CD4-positive, alpha-beta T cell treated with Interleukin-4 for 1 hour (primary cell): ENCODE data around the gene DUSP7.

Experiments used
- DNase-seq, 2 donors: peaks; one replicate each; pipeline ENCODE4 v3.0.0-alpha.2; 2020 to 2022

DUSP7 gene, protein sequence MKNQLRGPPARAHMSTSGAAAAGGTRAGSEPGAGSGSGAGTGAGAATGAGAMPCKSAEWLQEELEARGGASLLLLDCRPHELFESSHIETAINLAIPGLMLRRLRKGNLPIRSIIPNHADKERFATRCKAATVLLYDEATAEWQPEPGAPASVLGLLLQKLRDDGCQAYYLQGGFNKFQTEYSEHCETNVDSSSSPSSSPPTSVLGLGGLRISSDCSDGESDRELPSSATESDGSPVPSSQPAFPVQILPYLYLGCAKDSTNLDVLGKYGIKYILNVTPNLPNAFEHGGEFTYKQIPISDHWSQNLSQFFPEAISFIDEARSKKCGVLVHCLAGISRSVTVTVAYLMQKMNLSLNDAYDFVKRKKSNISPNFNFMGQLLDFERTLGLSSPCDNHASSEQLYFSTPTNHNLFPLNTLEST

DNA sequence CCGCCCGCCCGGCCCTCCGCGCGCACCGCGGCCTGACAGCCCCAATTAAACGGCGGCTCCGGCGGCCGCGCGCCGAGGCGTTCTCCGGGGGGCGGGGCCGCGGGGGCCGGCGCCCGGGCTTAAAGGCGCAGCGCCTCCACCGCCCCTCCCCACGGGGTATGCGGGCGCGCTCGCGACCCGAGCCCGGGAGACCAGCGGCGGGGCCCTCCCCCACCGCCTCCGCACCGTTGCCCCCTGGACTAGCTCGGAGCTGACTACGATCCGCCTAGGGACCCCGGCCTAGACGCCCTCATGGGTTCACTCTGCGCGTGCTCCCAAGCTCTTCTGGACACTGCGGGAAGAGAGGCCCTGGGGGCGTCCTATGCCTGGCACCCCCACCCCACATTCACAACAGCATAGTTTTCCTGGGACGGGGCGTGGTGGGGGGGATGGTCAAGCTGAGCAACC is at the start of gene DUSP7:
Gene DUSP7, minus strand, starts transcription at position 51 of the 447 bp plus-strand sequence. CDS start 205 bp downstream, outside the sequence.
- DNase-seq, result peak; percentile 53 to 68

DNA sequence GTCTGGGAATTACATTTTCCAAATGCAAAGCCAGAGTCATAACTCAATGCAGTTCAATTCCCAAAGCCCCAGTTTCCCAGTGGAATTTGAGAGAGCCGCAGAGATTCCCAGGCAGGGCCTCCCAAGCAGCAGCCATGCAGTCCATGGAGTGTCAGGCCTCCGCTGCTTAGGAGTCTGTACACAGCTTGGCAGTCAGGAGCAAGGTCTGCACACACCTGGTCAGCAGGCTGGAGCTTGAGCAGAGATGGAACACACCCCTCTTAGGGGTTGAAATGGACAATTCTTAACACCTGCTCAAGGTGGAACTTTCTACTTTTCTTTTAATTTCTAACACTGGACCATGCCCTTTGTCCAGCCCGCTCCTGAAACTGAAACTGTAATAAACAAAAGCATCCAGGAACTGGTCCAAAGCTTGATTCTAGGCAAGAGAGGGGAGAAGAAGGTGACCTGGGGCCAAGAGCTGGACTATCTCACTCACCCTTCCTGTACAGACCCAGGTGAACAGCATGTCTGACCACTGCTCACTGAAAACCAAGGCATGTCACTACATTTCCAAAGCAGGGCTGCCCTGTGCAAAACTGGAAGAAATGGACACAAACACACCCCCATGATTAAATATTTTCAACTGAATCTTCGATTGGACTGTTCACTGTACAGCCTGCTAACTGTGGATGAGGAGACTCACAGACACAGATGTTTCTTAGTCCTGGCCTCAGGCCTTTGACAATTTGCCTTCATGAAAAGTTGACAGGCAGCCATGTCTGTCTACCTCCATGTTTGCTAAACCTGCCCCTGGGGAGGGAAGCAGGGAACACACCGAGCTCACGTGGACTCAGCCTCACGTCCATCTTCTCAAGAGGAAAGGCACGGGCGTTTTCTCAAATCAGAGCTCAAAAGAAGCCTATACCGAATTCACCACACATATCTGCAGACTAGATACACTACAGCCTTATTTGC is 48.6 kb upstream of the DUSP7 start:
- no peak for DNase-seq

DNA sequence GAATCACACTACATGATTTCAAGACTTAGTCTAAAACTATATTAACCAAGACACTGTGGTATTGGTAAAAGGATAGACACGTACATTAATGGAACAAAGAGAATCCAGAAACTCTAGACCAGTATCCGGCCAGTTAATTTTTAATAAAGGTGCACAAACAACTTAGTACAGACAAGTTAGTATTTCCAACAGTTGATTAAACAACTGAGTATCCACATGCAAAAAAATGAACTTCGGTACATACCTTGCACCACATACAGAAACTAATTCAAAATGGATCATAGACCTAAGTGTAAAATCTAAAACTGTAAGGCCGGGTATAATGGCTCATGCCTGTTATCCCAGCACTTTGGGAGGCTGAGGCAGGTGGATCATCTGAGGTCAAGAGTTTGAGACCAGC is 46.6 kb upstream of the DUSP7 start:
- no peak for DNase-seq

DNA sequence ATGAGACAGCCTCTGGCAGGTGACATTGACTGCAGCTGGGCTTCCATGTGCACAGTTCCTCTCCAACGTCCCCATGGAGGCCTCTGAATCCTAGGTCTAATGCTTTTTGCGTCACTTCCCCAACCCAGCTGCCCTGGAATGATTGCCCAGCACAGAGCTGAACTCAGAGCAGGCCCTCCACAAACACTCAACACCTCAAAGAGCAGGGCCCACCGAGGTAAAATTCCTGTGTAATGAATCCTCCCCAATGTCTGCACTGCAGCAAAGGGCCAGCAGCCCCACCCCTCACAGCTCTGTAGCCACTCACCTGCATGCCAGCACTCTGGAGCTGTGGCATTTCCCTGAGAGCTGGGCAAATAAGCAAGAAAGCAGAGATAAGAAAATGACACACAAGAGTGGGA is 42.6 kb upstream of the DUSP7 start:
- no peak for DNase-seq

DNA sequence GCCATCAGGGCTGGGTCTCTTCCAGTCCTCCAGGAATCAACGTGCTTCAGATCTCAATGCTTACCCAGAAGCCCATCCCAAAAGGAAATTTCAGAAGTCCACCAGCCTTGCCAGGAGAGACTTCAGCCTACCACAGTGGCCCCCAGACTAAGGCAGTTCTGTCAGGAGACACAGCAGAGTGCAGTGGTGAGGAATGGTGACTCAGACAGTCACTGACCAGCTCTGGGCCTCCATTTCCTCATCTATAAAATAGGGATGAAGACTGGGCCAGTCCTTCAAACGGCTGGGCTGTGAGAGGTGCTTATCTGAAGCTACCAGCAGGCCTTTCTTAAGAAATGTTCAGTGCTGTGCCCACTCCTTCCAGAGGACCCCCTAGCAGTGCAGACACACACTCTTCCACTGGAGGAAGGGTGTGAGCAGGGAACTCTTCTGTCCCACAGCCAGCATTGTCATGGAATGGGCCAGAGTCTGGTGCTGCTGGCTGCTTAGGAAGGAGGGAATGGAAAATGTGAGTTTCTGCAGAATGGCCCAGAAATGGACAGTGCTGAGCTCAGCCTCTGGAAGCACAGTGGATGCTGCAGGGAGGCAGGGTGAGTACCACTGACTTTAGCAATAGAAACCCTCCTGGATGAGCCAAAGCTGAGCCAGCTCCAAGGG is 41.6 kb upstream of the DUSP7 start:
- DNase-seq, result no peak

DNA sequence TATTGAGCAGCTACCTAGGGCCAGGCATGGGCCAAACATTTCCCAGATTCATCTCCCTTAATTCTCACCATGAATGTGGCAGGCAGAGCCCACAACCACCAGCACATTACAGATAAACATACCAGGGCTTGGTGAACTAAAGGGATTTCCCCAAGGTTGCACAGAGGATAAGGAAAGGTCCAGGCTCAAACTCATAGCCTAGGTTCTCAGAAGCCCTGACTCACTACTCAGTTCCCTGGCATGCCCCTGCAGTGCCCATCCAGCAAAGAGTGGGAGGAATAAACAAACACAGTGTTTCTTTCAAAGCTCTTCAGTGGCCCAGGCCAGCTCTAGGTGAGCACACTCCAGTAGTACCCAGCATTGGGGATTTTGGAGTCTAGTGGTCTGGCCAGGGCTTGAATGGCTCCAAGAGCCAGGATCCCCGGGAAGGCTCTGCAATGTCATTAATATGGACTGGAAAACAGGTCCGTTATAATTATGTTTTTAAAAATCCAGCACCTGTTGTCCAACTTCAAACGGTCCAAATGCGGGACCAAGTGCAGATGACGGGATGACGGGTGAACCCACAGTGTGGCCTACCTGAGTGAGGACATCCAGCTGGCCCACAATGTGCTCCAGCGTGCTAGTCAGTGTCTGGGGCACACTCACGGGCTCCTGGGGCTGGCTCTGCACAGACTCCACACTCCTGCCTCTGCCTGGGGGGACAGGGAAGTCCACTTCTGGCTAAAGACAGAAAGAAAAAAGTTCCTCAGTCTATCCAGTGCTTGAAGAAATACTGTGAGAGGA is 39.8 kb upstream of the DUSP7 start:
- no peak for DNase-seq

DNA sequence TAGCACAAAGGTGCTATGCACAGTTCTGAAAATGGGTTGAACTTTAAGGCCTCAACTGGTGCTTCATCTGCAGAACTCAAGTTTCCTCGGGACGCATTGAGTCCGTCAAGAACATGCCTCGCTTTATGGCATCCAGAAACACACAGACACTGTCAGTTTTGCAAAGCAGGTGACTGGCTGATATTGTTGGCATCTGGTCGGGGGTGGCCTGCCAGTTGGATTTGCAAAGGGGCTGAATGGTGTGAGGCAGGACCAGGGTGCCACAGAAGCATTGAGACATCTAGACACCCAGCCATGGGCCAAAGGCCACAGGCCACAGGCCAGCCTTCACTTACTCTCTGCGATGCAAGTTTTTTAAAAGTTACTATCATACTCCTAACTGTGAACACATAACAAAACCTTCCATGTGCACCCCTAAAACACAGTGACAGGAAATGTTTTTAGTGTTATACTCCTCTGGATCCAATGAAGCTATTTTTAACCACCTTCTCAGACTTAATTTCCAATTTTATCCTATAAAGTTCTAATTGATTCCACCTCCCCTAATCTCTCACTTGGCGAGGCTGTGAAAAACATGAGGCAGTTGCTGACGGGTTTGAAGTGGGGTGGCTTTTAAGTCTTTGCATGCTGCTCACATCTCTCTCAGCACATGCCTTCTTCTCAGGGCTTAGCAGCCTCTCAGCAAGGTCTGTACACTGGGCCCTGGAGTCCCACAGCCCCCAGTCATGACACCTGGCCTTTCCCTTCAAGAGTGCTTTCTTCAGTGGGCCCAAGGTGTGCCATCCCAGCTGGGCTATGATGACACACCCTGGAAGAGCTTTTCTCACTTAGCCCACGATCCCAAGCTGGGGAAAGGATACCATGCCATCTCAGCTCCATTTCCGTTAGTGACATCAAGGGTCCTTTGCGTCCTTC is 38.5 kb upstream of the DUSP7 start:
- DNase-seq, result no peak

DNA sequence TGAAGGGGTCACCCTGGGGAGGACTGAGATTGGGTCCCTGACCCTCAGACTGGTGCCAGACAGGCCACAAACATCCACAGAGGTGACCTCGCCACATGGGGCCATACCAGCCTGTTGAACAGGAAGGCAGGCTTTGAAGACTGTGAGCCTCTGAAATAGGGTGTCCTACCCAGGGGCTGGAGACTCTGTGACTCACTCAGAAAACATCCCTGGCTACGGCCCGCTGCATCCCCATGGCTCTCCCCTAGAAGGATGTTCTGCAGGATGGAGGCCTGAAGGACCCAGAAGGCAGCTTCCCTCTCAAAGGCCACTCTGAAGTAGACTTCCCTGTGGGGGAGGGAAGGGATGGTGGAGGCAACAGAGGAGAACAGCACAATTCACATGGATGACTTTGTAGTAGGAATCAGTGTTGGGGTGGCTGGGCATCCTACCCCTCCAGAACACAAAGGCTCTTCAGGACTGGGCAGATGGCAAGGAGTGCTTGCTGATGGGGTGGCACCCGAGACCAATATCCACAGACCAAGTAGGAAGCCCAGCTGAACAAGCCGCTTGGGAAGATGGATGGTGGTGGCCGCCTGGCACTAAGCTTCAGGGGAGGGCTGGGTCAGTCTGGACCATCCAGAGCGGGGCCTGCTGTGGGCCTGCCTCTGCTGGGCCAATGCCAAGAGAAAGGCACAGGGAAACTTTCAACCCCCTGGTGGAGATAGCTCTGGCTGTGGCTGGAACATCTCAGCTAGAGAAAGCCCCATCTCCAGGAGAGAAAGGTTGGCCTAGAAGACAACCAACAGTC is 37.6 kb upstream of the DUSP7 start:
- no peak for DNase-seq

DNA sequence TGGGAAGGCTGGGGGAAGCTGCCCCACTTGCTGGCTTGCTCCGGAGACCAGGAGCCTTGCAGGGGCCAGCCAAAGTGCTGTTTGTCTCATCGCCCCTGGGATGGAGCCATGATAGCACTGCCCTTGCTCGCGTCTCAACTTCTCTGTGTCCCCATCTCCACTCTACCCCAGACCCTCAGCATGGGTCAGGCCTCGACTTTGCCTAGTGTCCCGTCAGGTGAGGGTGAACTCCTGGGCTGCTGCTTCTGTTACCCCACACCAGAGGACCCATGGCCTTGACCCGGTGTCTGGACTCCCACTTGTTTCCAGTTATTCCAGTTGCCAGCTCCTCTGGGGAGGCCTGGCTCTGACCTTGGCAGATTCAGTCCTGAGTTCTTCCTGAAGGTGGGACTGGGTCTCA is 36.5 kb upstream of the DUSP7 start:
- DNase-seq, result no peak

DNA sequence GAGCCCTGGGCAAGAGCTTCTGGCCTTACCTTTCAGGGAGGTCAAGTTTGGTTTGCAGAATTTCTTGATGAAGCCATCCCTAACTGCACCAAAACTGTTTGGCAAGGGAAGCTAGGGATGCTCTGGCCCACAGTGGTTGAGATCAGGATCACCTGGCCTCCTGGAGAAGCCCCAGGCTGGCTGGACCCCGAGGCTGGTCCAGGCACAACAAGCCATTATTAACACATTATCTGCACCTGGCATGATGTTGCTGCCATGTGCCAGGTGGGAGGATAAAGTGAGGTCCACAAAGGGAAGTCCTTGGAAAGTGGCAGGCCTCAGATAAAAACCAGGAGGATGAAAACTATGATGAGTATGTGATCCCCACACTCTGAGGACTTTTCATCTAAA is 35.9 kb upstream of the DUSP7 start:
- DNase-seq, result no peak

DNA sequence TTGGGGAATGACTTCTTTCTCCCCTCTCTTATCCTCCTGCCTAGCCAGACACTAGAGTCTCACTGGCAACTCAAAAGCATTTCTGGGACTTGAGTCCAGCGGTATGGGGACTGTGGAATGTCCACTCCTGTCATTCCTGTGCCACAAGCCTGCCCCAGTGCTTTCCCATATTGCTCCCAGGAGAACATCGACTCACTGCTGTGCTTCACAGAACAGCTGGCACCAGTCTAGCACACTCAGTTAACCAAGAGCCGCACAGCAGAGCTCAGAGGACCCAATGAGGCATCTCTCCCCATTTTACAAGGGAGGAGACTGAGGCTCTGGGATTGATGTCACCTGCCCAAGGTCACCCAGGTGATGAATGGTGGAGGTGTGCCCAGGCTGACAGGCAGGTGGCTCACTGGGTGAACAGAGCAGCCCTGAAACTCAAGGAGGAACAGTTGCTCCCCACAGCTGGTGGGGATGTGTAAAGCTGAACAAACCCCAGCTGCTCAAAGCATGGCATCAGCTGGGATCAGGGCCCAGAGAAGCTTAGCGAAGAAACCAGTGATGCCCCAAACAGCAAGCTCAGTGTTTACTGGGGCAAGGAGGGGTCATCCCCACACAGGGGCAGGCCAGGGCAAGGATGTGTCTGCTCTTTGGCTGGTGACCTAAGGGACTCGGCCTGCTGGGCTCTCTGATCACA is 35.4 kb upstream of the DUSP7 start:
- no peak for DNase-seq

DNA sequence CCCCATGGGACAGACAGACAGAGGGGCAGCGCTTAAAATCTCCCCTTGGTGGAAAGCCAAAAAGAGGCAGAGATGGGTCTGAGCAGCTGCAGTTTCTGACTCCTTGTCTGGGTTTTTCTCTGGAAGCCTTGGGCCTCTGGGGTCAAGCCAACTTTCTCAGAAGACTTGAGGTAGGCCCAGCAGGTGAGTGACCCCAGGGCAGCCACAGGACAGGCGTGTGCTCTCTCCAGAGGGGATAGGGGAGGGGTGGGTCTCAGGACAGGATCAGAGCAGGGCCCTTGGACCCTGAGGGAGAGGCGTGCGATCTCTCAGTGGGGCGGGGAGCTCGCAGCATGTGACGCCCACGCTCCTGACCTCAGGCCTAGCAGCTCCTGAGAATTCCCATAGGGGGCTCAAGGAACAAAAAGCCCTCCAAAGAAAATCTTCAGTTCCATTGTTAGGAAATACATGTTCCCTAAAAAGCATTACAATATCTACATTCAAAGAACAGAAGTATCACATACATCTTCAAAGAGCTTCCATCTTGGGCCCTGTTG is 34.6 kb upstream of the DUSP7 start:
- no peak for DNase-seq

DNA sequence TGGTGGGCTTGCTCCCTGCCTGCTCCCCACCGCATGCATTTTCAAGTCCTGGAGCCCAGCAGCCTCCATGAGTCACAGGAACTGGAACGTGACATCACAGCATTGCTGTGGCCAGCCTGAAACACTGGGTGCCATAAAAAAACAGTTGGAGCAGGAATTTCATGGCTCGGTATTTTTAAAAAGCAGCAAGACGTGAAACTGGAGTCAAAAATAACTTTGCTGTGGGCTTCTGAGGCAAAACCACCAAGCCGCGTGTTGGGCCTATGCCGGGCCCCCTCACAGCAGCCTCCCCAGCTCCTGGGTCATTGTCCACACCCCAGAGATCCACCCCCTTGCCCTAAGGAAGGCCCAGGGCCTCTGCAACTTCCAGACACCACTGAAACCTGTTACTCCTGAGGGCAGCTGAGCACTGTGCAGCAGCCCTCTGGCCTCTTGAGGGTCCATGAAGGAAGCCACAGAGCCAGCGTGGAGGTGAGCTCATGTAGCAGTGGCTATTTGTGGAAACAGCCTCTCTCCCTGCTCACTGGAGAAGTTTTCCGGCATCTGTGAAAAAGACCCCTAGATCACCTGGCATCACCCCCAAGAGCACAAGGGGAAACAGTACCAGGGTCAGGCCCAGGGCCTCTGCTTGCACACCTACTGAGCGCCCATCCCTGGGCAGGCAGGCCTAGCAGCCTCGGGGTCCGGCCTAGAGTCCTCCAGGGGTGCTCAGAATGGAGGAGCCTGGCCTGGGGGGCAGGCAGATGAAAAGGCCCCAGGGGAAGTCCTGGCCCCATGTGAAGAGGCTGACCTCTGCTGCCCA is 34.0 kb upstream of the DUSP7 start:
- DNase-seq, result no peak

DNA sequence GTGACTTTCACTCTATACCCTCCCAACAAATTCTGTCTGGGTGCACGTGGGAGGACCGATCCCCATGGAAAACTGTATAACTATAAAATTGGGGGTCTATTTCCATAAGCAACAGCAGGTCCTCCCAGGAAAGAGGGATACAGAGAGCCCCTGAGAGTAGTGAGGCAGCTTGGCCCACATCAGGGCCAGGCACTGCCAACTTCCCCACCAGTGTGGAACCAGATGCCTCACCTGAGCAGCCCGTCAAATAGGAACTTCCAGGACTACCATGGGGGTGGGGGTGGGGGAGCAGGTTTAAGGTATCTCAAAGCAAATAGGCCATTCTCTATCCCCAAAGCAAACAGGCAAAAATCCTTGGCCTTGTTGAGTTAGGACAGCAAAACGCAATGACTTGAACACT is 33.3 kb upstream of the DUSP7 start:
- no peak for DNase-seq

DNA sequence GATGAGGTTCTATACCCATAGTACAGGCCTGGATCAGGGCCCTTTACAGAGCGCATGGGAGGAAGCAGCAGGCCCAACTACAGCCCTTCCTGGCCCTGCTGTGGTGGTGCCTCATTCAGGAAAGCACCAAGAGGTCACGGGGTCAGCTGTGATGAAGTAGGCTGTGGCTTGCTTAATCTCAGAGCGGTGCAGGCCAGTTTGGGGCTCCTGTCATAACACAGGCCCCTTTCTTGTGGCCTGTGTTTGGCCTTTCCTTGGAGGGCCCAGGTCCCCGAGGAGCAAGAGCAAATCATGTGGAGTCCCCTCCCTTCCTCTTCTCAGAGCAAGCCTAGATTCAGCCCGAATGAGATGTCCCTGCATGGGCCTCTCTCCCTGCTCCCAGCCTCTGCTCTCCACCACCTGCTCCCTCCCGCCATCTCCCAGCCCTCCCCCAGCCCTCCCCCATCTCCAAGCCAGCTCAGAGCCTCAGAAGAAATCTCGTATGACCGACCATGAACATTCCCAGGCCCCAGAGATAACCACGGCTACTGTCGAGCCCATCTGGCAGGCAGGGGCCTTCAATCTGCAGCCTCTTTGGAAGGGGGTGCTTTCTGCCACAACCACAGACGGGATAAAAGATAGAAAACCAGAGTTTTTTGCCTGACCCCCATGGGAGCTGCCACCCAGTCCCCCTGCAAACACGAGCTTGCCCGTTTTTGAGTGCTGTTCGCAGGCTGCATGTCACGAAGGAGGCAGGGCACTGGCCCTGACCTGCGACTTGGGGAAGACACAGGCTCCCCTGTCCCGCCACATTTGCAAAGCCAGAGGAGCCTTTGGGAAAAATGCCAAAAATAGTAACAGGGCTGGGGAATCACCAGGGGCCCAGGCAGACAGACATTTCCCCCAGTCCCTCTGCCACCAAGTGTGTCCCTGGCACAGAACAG is 32.3 kb upstream of the DUSP7 start:
- peak; percentile 9 to 67 for DNase-seq

DNA sequence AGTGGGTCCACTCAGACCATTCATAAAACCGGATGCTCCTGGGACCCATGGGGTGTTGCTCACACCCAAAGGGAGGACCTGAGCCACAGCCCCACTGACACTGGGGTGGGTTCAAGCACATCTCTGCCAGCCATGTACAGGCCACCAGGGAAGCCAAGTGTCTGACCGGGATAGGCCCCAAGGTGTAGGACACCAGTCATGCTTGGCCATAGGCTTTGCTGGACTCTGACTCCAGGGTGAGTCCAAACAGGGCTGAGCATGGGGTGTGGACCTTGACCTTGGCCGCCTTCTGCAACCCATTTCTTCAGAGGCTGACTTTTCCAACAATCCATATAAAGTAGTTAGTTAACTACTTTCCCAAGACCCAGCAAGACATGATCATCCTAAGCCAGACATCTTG is 31.4 kb upstream of the DUSP7 start:
- DNase-seq, result no peak

DNA sequence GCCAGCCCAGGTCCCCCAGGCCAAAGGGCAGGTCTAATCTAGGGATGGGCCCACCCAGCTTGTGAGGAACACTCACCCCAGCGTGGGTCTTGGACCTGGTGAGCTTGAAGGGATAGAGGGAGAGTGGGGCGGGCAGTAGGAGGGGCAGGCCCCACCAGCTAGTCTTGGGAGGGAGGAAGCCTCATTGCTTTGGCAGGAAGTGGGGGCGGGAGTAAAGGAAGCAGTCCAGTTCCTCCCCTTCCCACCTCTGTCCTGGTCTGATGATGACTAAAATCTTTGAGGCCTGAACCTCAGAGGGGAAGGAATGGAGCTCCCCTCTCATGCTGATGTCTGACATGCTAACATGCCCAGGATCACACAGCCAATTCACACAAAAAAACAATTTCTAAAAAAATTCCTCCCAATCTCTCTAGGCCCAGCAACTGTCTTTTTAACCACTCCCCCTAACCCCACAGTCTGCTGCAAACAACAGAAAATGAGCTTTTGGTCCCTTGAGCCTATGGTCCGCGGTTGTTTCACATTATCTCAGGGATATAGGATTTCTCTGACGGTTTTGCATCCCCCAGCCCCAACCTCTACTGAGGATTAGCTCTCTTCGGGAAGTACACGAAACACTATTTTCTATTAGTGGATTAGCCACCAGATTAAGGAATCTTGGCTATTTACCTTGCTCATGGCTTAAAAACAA is 30.7 kb upstream of the DUSP7 start:
- peak in 1 of 2 donors; percentile 15 for DNase-seq
